HUES6 (cell line): ENCODE data around the gene EYA4.

Experiments used
- H3K27ac ChIP-seq: 2 replicates; pipeline ENCODE4 v1.7.0; 2013; ENCODE audit warnings: low read depth, mild to moderate bottlenecking, low read length, inconsistent platforms
- H3K27me3 ChIP-seq: 2 replicates; pipeline ENCODE4 v1.6.1; 2013; ENCODE audit warnings: low read length; ENCODE audit not compliant: control insufficient read depth, insufficient read depth
- H3K36me3 ChIP-seq: 2 replicates; pipeline ENCODE4 v1.6.1; 2013; ENCODE audit warnings: low read length; ENCODE audit not compliant: control insufficient read depth, insufficient read depth
- H3K4me1 ChIP-seq: 2 replicates; pipeline ENCODE4 v1.6.1; 2013; ENCODE audit warnings: low read length; ENCODE audit not compliant: control insufficient read depth, insufficient read depth
- H3K4me3 ChIP-seq: 2 replicates; pipeline ENCODE4 v1.5.1; 2013; ENCODE audit warnings: low read depth, low read length
- H3K9ac ChIP-seq: one replicate; pipeline ENCODE4 v1.6.1; 2013; ENCODE audit warnings: mild to moderate bottlenecking, low read length
- H3K9me3 ChIP-seq: 2 replicates; pipeline ENCODE4 v1.6.1; 2013; ENCODE audit warnings: low read depth, low read length; ENCODE audit not compliant: control insufficient read depth, insufficient read depth

Gene EYA4

DNA sequence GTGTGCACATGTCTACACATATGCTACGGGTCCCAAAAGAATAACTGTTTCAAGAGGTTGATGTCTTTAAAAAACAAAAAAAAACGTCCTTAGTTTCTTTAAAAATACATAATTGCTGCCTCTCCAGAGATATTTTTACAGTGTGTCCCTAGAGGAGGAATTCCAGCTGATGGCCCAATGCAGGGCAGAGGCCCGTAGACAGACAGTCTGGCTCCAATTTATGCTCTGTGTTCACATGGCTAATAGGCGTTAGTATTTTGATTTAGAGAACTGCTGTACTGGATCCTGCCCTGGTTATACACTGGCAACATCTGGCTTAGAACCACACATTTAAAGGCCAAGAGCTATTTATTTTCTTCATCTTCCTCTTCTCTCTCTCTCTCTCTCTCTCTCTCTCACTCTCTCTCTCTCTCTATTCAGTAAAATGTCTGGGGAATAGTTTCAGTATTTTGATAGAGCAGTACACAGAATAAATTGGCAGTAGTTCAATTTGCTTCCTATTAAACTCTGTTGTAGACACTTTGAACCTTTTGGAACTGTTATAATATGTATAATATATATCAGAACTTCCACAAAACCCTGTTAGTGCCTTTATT is 260.6 kb downstream of the EYA4 start:
- H3K27ac ChIP-seq, result no peak overlapping the region
- no peak overlapping the region for H3K9ac ChIP-seq
- H3K36me3 ChIP-seq, result no peaks in the 10 kb centered on the region

DNA sequence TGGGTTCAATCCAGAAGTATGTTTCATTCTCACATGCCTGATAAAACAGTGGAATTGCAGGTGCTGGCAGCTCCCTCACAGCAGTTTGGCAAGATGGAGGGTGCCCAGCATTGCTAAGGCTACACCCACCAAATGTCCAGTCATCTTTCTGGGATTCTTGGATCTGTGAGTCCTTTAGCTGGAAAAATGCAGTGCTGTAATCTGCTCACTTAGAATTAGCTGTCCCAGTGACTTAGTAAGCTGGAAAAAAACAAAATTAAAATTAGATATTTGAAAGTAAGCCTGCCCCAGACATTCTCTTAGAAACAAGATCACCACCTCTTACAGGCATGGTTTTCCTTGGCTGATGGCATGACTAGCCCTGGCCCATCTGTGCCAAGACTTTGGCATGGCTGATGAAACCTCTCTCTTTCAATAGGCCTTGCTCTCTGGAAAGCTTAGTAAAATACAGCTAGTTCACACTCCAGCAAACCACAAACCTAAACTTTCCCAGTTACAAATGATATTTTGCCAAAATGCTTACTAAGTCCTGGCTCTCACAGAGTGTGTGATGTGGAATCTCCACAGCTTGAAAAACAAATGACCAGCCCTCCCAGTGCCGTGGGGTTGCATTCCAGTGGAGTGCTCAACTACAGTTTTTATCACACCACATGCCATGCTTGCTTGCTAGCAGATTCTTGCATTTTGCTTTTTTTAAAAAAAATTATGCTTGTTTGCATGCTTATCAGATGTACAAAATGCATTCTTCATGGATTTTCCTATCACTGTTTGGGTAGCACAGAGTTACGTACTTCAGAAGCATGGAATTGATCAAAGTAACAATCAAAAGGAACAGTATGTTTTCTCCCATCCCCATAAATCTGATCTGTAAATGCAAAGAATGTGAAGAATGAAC is 261.5 kb downstream of the EYA4 start:
- no peaks in the 10 kb centered on the region for H3K27me3 ChIP-seq
- H3K36me3 ChIP-seq, result no peaks in the 10 kb centered on the region
- H3K9ac ChIP-seq, result no peak overlapping the region
- H3K4me3 ChIP-seq, result no peak overlapping the region
- H3K4me1 ChIP-seq, result no peaks in the 10 kb centered on the region
- no peaks in the 10 kb centered on the region for H3K9me3 ChIP-seq
- H3K27ac ChIP-seq, result no peak overlapping the region

More for the DNA sequence above, 260.6 kb downstream of the EYA4 start:
- Histone ChIP-seq H3K4me3 (no peak overlapping the region), H3K27me3 (no peaks in the 10 kb centered on the region), H3K4me1 (no peaks in the 10 kb centered on the region), H3K9me3 (no peaks in the 10 kb centered on the region)

DNA sequence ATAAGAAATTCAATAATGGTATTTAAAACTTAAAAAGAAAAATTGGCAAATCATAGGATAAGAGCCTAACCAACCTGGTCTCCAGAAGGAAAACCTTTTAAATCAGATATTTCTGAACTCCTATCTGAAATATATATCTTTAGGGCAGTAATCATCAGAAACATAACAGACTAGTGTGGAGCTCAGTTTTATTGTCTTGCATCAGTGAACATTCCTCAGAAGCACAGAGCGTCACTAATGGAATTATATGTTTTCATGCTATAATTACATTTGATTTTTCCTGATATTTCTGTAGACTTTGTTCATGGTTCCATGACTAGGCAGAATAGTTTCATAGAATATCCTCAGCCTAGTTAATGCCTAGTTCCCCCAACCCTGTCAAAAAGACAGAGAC is 262.2 kb downstream of the EYA4 start:
- no peaks in the 10 kb centered on the region for H3K36me3 ChIP-seq
- H3K27me3 ChIP-seq, result no peaks in the 10 kb centered on the region
- no peak overlapping the region for H3K4me3 ChIP-seq
- no peaks in the 10 kb centered on the region for H3K9me3 ChIP-seq
- H3K9ac ChIP-seq, result no peak overlapping the region
- H3K4me1 ChIP-seq, result no peaks in the 10 kb centered on the region
- H3K27ac ChIP-seq, result no peak overlapping the region

DNA sequence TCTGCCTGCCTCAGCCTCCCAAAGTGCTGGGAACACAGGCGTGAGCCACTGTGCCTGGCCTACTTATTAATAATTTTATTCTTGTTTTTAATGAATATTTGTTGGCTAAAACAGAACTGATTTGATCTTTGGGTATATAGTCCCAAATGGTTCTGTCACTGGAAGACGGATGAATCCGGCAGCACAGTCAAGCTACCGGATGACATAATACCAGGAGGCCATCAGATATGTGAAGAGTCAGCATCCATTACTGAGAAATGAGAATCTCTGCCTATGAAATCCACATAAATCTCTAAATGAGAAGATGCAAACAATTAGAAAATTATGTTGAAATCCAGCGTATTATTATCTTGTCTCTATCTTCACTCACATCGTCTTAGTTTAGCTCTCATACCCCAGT is 263.0 kb downstream of the EYA4 start:
- no peaks in the 10 kb centered on the region for H3K9me3 ChIP-seq
- no peak overlapping the region for H3K4me3 ChIP-seq
- no peaks in the 10 kb centered on the region for H3K36me3 ChIP-seq
- H3K4me1 ChIP-seq, result no peaks in the 10 kb centered on the region
- H3K27me3 ChIP-seq, result no peaks in the 10 kb centered on the region
- H3K9ac ChIP-seq, result no peak overlapping the region
- H3K27ac ChIP-seq, result no peak overlapping the region

DNA sequence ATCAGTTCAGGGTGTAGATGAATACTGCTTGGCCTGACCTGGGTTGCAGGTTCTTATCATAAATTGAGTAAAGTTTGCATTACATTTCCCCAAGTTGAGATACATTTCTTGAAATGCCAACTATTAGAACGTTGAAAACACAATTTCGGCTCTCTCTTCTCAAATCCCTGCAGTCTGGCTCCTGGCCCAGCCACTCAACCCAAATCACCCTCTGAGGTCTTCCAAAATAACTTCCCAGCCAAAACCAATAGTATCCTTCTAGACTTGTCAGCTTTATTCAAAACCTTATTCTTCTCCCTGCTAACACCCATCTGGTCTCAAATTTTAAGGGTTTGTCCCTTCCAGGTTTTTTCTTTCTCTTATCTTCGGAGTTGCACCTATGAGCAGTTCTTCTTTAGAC is 263.6 kb downstream of the EYA4 start:
- H3K36me3 ChIP-seq, result no peaks in the 10 kb centered on the region
- H3K9ac ChIP-seq, result no peak overlapping the region
- no peak overlapping the region for H3K27ac ChIP-seq
- no peak overlapping the region for H3K4me3 ChIP-seq
- H3K27me3 ChIP-seq, result no peaks in the 10 kb centered on the region
- H3K4me1 ChIP-seq, result no peaks in the 10 kb centered on the region
- H3K9me3 ChIP-seq, result no peaks in the 10 kb centered on the region

DNA sequence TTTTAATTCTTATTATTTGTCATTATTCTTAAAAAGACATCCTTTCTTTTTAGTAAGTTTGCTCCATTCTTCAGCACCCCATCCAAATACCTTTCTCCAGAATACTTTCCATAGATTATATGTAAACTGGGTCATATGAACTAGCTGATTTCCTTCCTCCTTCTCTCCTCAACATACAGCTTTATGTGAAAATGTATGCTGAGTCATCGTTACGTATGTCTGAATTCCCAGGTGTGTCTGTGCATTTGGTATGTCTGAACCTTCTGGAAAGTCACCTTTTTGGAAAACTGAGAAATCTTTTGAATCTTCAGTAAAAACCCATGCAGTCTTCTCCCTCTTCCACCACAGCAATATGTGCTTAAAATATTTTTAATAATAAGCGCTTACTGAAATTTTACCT is 264.5 kb downstream of the EYA4 start:
- H3K4me3 ChIP-seq, result no peak overlapping the region

DNA sequence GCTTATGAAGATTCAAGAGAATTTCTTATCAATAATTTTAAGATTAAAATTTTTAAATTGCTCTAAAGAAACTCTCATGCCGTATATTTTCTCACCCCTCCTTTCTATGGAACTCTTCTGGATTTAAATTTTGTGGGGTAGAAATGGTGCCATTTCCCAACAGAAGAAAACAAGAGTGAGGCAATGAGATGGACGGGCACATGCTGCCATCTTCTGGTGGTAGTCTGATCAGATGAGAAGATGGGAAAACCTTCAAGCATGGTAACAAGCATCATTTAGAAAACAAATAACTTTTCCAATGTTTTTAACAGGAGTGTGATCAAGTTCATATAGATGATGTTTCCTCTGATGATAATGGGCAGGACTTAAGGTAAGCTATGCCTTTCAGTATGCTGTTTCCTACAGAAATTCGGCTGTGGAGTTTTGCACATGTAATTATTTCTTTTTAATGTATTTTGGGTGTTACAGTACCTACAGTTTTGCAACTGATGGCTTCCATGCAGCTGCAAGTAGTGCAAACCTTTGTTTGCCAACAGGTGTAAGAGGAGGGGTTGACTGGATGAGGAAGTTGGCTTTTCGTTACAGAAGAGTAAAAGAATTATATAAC is 271.4 kb downstream of the EYA4 start:
- Histone ChIP-seq H3K9me3 (no peaks in the 10 kb centered on the region), H3K27me3 (no peaks in the 10 kb centered on the region), H3K9ac (no peak overlapping the region), H3K4me1 (no peaks in the 10 kb centered on the region), H3K27ac (no peak overlapping the region), H3K36me3 (no peaks in the 10 kb centered on the region), H3K4me3 (no peak overlapping the region)

More for the DNA sequence above, 264.5 kb downstream of the EYA4 start:
- Histone ChIP-seq H3K36me3 (no peaks in the 10 kb centered on the region), H3K27me3 (no peaks in the 10 kb centered on the region), H3K27ac (no peak overlapping the region), H3K9me3 (no peaks in the 10 kb centered on the region), H3K4me1 (no peaks in the 10 kb centered on the region), H3K9ac (no peak overlapping the region)

DNA sequence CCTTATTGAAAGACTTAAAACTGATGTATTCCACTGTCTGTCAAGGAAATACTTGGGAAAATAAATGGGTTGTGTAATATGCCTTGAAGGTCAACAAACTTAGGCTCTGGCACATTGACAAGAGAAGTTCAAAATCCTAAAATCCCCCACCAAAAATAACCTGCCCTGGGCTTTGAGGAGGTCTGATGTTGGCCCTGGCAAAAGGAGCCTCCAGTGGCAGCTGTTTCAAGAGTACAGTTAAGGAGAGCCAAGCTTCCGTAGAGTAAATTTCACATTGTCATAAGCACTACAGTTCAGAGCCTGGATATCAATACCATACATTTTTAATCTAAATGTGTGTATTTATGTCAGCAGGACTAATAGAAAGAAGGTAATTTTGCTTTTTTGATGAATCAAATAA is 282.7 kb downstream of the EYA4 start:
- H3K4me1 ChIP-seq, result no peaks in the 10 kb centered on the region
- no peaks in the 10 kb centered on the region for H3K36me3 ChIP-seq
- no peak overlapping the region for H3K9ac ChIP-seq
- H3K27me3 ChIP-seq, result no peaks in the 10 kb centered on the region
- no peaks in the 10 kb centered on the region for H3K9me3 ChIP-seq
- H3K4me3 ChIP-seq, result no peak overlapping the region
- no peak overlapping the region for H3K27ac ChIP-seq

DNA sequence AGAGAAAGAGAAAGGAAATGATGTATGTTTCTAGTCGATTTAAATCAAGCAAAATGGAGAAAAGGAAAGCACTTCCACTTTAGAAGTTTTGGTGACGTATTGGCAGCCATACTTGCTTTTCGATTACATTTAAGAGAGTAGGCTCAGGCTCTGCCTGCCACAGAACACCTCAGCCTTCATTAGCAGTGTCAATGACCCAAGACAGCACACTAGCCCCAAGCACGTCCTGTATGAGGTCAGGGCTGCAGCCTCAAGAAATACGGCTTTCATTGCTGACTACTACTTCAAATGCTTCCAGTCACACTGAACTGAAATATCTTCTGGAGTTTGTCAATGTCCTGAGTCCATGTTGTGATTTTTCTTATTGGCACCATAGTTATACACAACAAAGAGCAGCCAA is 285.3 kb downstream of the EYA4 start:
- H3K9me3 ChIP-seq, result no peaks in the 10 kb centered on the region
- H3K27me3 ChIP-seq, result no peaks in the 10 kb centered on the region
- H3K9ac ChIP-seq, result no peak overlapping the region
- no peak overlapping the region for H3K27ac ChIP-seq
- no peak overlapping the region for H3K4me3 ChIP-seq
- no peaks in the 10 kb centered on the region for H3K36me3 ChIP-seq
- H3K4me1 ChIP-seq, result no peaks in the 10 kb centered on the region

DNA sequence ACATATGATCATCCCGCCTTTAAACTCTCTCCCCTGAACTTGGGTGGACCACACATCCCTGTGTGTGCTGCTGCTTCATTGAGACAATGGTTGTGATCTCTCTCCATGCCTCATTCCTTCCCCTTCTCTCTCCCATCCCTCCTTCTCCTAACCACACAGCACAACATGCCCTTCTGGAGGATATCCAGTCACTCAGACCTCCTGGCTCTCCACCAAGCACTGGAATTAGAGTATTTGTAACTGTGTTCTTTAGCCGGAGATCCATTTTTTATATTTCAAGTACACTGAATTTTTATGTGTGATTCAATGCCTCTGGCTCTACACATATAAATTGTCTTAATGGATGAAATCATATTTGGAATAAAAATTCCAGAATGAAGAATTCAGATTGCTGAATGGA is 287.4 kb downstream of the EYA4 start:
- Histone ChIP-seq H3K9me3 (no peaks in the 10 kb centered on the region), H3K9ac (no peak overlapping the region), H3K36me3 (no peaks in the 10 kb centered on the region), H3K4me1 (no peaks in the 10 kb centered on the region), H3K27ac (no peak overlapping the region), H3K4me3 (no peak overlapping the region), H3K27me3 (no peaks in the 10 kb centered on the region)

DNA sequence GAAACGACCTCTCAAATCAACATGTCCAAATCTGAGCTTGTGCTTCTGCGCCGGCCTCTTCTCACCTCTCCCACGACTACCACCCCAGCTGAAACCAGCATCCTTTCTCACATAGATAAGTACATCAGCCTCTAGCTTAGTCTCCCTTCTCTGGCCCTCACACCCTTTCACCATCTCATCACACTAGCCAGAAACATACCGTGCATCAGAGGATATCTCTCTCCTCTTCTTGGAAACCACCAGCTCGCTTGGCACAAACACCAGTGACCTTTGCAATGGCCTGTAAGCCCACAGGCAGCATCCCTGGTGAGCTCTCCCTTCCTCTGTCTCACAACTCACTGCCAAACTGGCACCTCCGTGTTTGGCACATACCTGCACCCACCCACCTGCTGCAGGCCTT is 291.8 kb downstream of the EYA4 start:
- no peaks in the 10 kb centered on the region for H3K27me3 ChIP-seq

More for the DNA sequence above, 291.8 kb downstream of the EYA4 start:
- Histone ChIP-seq H3K9me3 (no peaks in the 10 kb centered on the region), H3K27ac (no peak overlapping the region), H3K4me3 (no peak overlapping the region), H3K9ac (no peak overlapping the region), H3K4me1 (no peaks in the 10 kb centered on the region), H3K36me3 (no peaks in the 10 kb centered on the region)
